A673 (cell line): ENCODE measurements around the gene MOB3A. TPM values are rescaled to one million over a fixed set of nuclear protein-coding genes. Genes with fewer than 3 reads are reported as not detected.

Experiments used
- BruUV-seq: library from RNA; stranded (reverse); fragments of 400-500 nt; replicated peaks from 2 replicates; lab custom pipeline; 2021; lab: Mats Ljungman, UMichigan
- CTCF ChIA-PET: fragments of 300-600 bp; sonication (Branson Sonifier 250); formaldehyde crosslinking; loops from one replicate; lab custom pipeline; 2022; ENCODE audit warnings: antibody characterized with exemption; lab: Charles Lee
- POLR2A ChIA-PET: fragments of 300-600 bp; sonication (Branson Sonifier 250); formaldehyde crosslinking; loops from one replicate; lab custom pipeline; 2022; ENCODE audit warnings: antibody characterized with exemption; ENCODE audit not compliant: low non-redundant PET; lab: Charles Lee
- DNase-seq: peaks from one replicate; pipeline ENCODE4 v3.0.0-alpha.2; 2015; ENCODE audit warnings: low spot score
- H3K27ac ChIP-seq: fragments of 200-600 bp; sonication (generic); 2 replicates; pipeline ENCODE4 v1.5.1; 2016; ENCODE audit warnings: mixed run types, low read depth, mild to moderate bottlenecking, mixed read lengths, antibody characterized with exemption, low read length; ENCODE audit not compliant: poor library complexity, severe bottlenecking
- H3K27me3 ChIP-seq: fragments of 200-600 bp; sonication (generic); replicated peaks from 2 replicates; pipeline ENCODE4 v1.6.1; 2017; ENCODE audit warnings: mixed run types, low read depth, mild to moderate bottlenecking, mixed read lengths, antibody characterized with exemption, low read length; ENCODE audit not compliant: insufficient read depth, poor library complexity
- H3K36me3 ChIP-seq: fragments of 200-600 bp; sonication (generic); 2 replicates; pipeline ENCODE4 v1.6.1; 2016; ENCODE audit warnings: mixed run types, mild to moderate bottlenecking, mixed read lengths, antibody characterized with exemption, low read length; ENCODE audit not compliant: insufficient read depth, poor library complexity, severe bottlenecking
- H3K4me1 ChIP-seq: fragments of 200-600 bp; sonication (generic); 2 replicates; pipeline ENCODE4 v1.6.1; 2017; ENCODE audit warnings: mixed run types, mild to moderate bottlenecking, mixed read lengths, antibody characterized with exemption, low read length; ENCODE audit not compliant: insufficient read depth, poor library complexity, severe bottlenecking
- H3K4me3 ChIP-seq: fragments of 200-600 bp; sonication (generic); 2 replicates; pipeline ENCODE4 v1.5.1; 2016; ENCODE audit warnings: low read depth, mixed run types, mild to moderate bottlenecking, mixed read lengths, low read length; ENCODE audit not compliant: poor library complexity, severe bottlenecking
- H3K9me3 ChIP-seq: fragments of 200-600 bp; sonication (generic); 2 replicates; pipeline ENCODE4 v1.6.1; 2016; ENCODE audit warnings: mixed run types, low read depth, mild to moderate bottlenecking, mixed read lengths, antibody characterized with exemption, low read length; ENCODE audit not compliant: poor library complexity, severe bottlenecking
- EZH2 ChIP-seq: fragments of 200-600 bp; sonication (generic); IDR thresholded peaks from 2 replicates; pipeline ENCODE4 v1.6.1; 2017; ENCODE audit warnings: borderline replicate concordance, low read depth, mild to moderate bottlenecking, mixed read lengths, antibody characterized with exemption, low read length; ENCODE audit not compliant: poor library complexity, severe bottlenecking
- intact Hi-C: fragments of 100-400 bp; cut with micrococcal nuclease; formaldehyde crosslinking; loops from one replicate; pipeline ENCODE4 v1.10.0; 2022; ENCODE audit not compliant: unreplicated experiment
- total RNA-seq: library from RNA; stranded (reverse); gene quantifications from 2 replicates; pipeline ENCODE4 v1.2.3, GENCODE V29; 2021
- TF ChIP-seq, protein P1 (sequence below): fragments of 300-800, 200-600 bp; sonication (generic); conservative IDR thresholded peaks from 2 replicates; pipeline ENCODE4 v1.5.1; 2017; ENCODE audit warnings: low read depth, mild to moderate bottlenecking, antibody characterized with exemption, low read length, moderate library complexity, mixed read lengths

The MOB3A gene
- total RNA-seq, 1 experiment from 2014 or later = 40.7 TPM

DNA sequence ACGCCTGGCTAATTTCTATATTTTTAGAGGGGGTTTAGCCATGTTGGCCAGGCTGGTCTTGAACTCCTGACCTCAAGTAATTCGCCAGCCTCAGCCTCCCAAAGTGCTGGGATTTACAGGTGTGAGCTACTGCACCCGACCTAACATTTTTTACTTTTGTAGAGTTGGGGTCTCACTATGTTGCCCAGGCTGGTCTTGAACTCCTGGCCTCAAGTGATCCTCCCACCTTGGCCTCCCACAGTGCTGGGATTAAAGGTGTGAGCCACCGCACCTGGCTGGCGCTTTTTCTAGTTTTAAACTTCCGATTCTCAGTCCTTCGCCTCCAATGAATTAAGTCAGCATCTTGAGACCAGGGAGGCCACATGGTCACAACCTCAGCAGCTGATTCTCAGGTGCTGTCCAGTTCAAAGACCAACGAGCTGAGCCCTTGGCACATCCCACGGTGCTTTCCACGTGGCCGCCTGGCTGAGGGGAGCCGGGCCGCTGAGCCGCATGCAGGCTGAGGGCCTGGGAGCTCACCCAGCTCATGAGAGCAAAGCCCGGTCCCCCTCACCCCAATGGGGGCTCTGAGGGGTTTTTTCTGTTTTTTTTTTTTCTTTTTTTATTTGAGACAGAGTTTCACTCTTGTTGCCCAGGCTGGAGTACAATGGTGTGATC, 46.2 kb upstream of the MOB3A start:
- DNase-seq = no peak
- Histone ChIP-seq H3K36me3 (peaks cover 4% of the 10 kb centered on the region), H3K4me1 (no peaks in the 10 kb centered on the region), H3K27me3 (no peaks in the 10 kb centered on the region), H3K4me3 (no peak overlapping the region), H3K27ac (no peak overlapping the region), H3K9me3 (no peaks in the 10 kb centered on the region)
- ChIA-PET POLR2A (no interaction called here), CTCF (interaction anchor here (0.6 kb wide), 1 partner anchor 213 kb away, joined by 3 read pairs; no protein-coding TSS in a partner anchor)
- intact Hi-C loops = no loop called here
- no TSS peak for BruUV-seq
- TF ChIP-seq EZH2 = no peak
- TF ChIP-seq, protein P1, sequence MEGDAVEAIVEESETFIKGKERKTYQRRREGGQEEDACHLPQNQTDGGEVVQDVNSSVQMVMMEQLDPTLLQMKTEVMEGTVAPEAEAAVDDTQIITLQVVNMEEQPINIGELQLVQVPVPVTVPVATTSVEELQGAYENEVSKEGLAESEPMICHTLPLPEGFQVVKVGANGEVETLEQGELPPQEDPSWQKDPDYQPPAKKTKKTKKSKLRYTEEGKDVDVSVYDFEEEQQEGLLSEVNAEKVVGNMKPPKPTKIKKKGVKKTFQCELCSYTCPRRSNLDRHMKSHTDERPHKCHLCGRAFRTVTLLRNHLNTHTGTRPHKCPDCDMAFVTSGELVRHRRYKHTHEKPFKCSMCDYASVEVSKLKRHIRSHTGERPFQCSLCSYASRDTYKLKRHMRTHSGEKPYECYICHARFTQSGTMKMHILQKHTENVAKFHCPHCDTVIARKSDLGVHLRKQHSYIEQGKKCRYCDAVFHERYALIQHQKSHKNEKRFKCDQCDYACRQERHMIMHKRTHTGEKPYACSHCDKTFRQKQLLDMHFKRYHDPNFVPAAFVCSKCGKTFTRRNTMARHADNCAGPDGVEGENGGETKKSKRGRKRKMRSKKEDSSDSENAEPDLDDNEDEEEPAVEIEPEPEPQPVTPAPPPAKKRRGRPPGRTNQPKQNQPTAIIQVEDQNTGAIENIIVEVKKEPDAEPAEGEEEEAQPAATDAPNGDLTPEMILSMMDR = no peak

- BruUV-seq = no TSS peak
- no peak overlapping the region for H3K4me3 ChIP-seq
- intact Hi-C loops = no loop called here
- no peaks in the 10 kb centered on the region for H3K4me1 ChIP-seq
- no peaks in the 10 kb centered on the region for H3K27me3 ChIP-seq
- POLR2A ChIA-PET = no interaction called here
- DNase-seq = no peak
- H3K36me3 ChIP-seq = peaks cover 11% of the 10 kb centered on the region
- CTCF ChIA-PET = no interaction called here
- H3K9me3 ChIP-seq = no peaks in the 10 kb centered on the region
- H3K27ac ChIP-seq = no peak overlapping the region
- TF ChIP-seq, protein P1 = no peak
- no peak for TF ChIP-seq EZH2
Measured at GRCh38 chr19:2140138-2140569, 44.0 kb upstream of the MOB3A start.

DNA sequence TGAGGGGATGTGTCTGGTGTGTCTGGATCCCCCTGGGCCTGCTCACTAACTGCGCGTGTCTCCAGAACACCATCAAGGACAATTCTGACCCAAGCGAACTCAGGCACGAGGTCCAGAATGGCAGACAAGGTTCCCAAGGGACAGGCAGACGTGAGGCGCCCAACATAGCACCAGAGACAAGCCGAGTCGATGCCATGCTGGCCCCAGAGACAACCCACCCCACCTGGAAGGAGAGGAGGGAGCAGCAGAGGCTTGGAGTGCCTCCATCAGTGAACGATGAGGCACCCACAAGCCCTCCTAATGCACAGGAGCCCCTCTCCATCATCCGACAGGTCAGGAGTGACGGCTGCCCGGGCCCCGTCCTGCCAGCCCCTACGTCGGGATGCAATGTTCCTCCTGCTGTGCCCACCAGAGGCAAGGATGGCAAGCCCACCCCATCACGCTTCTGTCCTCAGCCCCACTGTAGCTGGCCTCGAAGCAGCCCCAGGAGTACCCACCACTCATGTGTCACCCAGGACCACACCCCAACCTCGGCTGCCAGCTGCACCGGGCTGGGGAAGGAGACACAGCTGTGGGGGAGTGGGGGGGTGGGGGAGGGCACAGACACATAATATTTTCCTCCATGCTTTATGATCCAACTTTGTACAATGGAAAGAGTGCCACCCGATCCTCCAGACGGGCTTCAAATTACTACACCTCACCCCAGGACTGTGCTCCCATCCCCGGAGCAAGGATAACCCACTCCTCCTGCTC, 43.4 kb upstream of the MOB3A start:
- DNase-seq = no peak
- TF ChIP-seq, protein P1 = no peak
- no peak for TF ChIP-seq EZH2
- no peaks in the 10 kb centered on the region for H3K4me1 ChIP-seq
- ChIA-PET CTCF (no interaction called here), POLR2A (no interaction called here)
- H3K27ac ChIP-seq = peak overlapping the region; percentile 47
- H3K4me3 ChIP-seq = no peak overlapping the region
- no peaks in the 10 kb centered on the region for H3K27me3 ChIP-seq
- intact Hi-C loops = no loop called here
- peaks cover 11% of the 10 kb centered on the region for H3K36me3 ChIP-seq
- BruUV-seq = no TSS peak
- H3K9me3 ChIP-seq = no peaks in the 10 kb centered on the region
